GM18858 (cell line): ENCODE measurements around the gene HPCAL1.

Experiments used
- ATAC-seq: cut with Tn5 transposase; IDR thresholded peaks from one replicate; pipeline ENCODE4 v1.9.1; 2021; ENCODE audit not compliant: unreplicated experiment

HPCAL1 gene

GRCh38 chr2:10269291-10269690 is 33.4 kb upstream of the HPCAL1 start:
- ATAC-seq: no peak

GRCh38 chr2:10269711-10270610 is 32.7 kb upstream of the HPCAL1 start:
- ATAC-seq: no peak

GRCh38 chr2:10271509-10271908 is 31.2 kb upstream of the HPCAL1 start:
- no peak for ATAC-seq

- ATAC-seq: no peak
These were observed 30.8 kb upstream of the HPCAL1 start for GRCh38 chr2:10271946-10272345.

GRCh38 chr2:10272464-10272863 is 30.2 kb upstream of the HPCAL1 start:
- no peak for ATAC-seq

- no peak for ATAC-seq
These were observed 29.2 kb upstream of the HPCAL1 start for GRCh38 chr2:10273215-10274175.

GRCh38 chr2:10274376-10274775 is 28.3 kb upstream of the HPCAL1 start:
- no peak for ATAC-seq

- ATAC-seq: no peak
These were observed 27.5 kb upstream of the HPCAL1 start for GRCh38 chr2:10274983-10275802.

GRCh38 chr2:10276481-10277292 is 26.0 kb upstream of the HPCAL1 start:
- ATAC-seq: no peak

- ATAC-seq: no peak
These were observed 25.2 kb upstream of the HPCAL1 start for GRCh38 chr2:10277293-10278028.

GRCh38 chr2:10278029-10278762 is 24.5 kb upstream of the HPCAL1 start:
- no peak for ATAC-seq

- no peak for ATAC-seq
These were observed 23.8 kb upstream of the HPCAL1 start for GRCh38 chr2:10278763-10279471.

- no peak for ATAC-seq
These were observed 23.2 kb upstream of the HPCAL1 start for GRCh38 chr2:10279472-10279870.

- ATAC-seq: no peak
These were observed 22.7 kb upstream of the HPCAL1 start for GRCh38 chr2:10279946-10280463.

GRCh38 chr2:10281891-10282290 is 20.8 kb upstream of the HPCAL1 start:
- no peak for ATAC-seq

- no peak for ATAC-seq
These were observed 20.0 kb upstream of the HPCAL1 start for GRCh38 chr2:10282611-10283105.
